Anterior cingulate cortex (tissue), 58 donors: ENCODE measurements around the gene GRHL3.

Experiments used
- DNase-seq, 58 donors: peaks; one replicate each; lab custom pipeline; 2025; lab: John Stamatoyannopoulos, UW

The GRHL3 gene

DNA sequence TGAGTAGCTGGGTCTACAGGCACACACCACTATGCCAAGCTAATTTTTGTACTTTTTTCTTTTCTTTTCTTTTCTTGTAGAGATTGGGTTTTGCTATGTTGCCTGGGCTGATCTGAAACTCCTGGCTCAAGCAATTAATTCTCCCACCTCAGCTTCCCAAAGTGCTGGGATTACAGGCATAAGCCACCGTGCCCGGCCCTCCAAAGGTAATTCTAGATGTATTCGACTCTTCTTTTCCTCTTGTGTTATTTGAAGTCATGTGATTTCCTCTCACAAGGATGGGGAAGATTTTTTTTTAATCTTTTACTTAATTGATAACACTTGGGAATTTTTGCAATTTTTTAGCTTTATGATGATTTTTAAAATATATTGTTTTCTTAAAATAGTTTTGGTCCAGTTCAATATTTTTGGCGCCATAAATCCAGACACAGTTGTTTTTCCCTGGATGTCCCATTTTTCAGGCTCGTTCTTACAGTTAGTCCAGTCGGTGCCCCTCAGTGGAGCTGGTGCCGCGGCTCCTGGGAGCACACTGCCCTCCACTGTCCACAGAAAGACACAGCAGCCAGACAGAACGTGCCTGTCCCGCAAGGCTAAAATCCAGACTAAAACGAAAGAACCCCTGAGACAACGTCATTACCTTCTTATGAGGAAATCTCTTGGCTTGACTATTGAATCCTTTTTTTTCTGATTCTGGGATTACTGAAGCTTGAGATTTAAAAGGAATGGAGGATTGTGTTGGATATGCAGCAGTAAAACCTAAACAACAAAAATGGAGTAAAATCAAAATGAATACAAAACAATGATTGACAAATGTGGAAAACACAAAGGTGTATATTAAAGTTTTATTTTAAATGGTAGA is 72.0 kb downstream of the GRHL3 start:
- DNase-seq = peak in 52 of 58 donors; percentile 19 to 81 (median 57)

DNA sequence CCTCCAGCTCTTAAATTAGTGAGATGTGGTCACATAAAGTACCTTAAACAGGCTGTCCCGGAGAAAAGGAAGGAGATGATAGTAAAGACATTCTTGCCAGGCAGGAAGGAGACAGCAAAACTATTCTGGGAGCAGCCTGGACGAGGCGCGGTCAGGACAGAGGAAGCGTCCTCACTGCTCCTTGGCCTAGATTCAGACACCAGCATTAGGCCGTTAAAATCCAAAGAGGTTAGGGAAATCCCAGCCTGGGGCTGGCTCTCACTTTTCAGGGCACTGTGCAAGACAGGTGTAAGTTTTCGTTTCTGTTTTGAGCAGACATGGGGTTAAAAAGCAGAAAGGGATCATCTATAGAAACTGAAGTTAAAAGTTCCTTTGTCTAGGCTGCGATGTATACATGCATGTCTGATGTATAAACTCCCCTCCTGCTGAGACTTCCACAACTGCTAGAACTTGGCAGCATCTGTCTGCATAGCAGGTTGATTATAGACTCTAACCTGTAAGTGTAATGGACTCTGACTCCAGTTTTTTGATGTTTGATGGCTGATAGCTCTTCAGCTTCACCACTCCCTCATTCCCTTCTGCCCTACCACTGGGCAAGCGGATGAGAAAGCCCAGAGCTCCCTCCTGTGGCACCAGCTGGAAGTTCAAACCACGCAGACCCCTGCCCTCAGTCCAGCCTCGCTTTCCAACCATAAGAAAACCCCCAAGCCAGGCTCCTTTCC is 72.9 kb downstream of the GRHL3 start:
- peak in 42 of 58 donors; percentile 10 to 69 (median 38) for DNase-seq

- no peak for DNase-seq
Observed at GRCh38 chr1:24392604-24392946, 73.4 kb downstream of the GRHL3 start.

GRCh38 chr1:24392982-24393650 is 74.0 kb downstream of the GRHL3 start:
- DNase-seq = no peak

DNA sequence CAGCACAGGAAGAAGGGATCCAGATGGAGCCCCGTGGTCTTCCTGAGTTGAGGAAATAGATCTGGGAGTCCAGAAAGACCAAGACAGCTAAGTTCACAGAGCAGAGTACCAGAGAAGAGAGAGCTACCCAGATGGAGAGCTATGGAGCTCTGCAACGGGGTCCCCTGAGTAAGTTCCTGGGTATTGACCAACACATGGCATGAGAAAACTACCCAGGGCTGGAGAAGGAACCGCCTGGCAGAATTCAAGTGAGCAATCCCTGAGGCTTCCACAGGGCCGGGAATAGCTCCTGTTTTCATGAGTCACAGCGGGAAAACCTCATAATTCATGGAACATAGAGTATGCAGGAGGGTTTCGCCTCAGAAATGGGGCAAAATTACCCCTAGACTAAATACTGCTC is 74.7 kb downstream of the GRHL3 start:
- DNase-seq = no peak

GRCh38 chr1:24400065-24400464 is 80.9 kb downstream of the GRHL3 start:
- DNase-seq = no peak

- DNase-seq = peak in 1 of 58 donors; percentile 12
Observed at GRCh38 chr1:24403806-24404205, 84.6 kb downstream of the GRHL3 start.
